GM18867 (cell line): ENCODE data around the gene AURKAIP1.

Source experiments
- ATAC-seq: cut with Tn5 transposase; IDR thresholded peaks from one replicate; pipeline ENCODE4 v1.9.1; 2021; ENCODE audit warnings: mild to moderate bottlenecking, moderate library complexity; ENCODE audit not compliant: unreplicated experiment

AURKAIP1 gene

DNA sequence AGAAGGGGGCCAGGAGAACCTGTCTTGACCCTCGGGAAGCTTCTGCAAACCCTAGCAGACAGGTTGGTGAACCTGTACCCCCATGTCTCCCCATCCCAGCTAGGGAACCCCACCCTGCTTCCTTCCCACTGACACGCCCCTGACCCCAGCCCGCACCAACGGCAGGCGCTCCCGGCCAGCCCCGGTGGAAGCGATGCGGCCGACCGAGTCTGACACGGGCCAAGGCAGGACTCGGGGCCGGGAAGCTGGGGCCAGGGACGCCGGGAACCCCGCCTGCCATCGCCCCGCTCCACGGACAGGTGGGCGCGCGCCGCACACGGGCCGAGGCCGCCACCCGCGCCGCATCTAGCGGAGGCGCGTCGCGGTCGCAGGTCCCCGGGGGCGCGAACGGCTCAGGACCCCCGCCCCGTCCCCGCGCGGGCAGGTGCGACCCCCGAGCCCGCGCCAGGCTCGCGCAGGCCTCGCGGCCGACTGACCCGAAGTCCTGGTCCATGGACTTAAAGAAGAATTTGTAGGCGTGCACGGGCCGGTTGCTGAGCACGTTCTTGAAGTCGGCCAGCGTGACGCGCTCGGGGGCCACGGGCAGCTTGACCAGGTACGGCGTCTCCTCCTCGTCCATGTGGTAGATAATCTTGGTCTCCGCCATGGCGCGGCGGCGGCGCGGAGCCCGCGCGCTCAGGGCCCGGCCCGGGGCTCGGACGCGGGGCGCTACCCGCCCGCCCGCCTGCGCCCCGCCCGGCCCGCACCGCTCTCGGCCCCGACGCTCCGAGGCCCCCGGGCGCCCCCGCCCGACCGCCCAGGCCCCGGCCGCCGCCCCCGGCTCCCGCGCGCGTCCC, 26.4 kb downstream of the AURKAIP1 start:
- peak; percentile 4 for ATAC-seq

DNA sequence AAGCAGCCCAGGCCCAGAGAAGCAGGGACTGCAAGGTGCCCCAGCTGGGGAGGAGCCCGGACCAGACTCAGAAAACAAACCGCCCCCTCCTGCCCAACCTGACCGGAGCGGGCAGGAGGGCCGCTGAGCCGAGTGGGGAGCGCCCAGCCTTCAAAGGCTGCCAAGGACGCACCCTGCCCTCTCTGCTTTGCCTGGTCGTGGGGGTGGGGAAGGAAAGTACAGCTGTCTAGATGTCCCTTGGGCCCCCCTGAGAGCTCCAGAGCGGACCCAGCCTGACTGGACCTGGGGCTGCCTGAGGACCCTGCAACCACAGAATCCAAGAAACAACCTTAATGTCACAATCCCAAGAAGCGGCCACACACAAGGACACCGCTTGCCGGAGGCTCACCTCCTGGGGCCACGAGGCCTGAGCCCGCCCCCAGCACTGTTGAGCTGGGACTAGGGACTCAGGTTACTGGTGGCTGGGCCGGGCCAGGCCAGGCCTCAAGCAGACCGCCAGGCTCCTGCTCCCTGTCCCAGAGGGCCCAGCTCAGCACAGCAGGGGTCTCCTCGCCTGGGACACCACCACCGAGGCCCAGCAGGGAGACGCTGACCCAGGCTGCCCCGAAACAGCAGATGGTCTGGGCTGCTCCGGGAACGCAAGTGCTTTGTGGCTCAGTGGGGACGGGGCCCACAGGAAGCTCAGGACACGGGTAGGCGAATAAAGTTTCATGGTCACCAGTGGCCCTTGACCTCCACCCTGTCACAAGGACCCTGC, 27.2 kb downstream of the AURKAIP1 start:
- no peak for ATAC-seq

DNA sequence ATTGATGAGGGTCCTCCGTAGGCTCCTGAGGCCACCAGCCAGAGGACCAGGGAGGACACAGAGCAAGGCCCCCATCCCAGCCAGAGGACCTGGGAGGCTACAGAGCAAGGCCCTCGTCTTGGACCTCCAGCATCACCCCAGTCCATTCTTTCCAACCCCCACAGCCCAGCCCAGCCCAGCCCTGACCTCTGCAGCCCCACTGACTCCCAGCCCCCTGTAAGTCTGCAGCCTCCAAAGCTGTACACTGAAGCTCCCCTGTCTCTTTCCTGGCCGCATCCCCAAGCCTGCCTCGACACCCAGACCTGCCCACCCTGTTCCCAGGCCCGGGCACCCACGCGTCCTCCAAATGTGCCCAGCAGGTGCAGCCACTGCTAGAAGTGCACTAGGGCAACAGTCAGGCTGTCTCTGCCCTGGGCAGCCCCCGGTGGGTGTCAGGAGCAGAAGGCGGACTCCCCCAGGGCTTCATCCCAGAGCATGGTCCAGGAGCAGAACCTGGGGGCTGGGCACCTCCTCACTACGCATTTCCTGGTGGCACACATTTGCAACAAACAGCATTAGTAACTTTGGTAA, 27.9 kb downstream of the AURKAIP1 start:
- no peak for ATAC-seq

DNA sequence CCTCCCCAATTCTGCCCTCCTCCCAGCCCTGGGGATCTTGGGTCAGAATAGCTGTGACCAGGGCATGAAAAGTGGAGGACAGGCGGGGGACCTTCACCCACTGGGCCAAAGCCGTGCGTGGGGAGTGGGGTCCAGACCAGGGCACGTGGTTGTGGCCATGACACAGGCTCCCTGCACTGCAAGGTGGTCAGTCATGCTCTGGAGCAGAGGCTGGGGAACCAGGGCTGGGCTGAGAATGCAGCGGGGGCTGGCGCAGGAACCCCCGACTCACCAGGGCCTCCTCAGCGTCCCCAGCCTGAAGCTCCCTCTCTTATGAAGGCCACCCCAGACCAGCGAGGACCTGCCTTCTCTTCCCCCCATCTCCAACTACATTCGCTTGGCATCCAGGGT, 28.5 kb downstream of the AURKAIP1 start:
- no peak for ATAC-seq

DNA sequence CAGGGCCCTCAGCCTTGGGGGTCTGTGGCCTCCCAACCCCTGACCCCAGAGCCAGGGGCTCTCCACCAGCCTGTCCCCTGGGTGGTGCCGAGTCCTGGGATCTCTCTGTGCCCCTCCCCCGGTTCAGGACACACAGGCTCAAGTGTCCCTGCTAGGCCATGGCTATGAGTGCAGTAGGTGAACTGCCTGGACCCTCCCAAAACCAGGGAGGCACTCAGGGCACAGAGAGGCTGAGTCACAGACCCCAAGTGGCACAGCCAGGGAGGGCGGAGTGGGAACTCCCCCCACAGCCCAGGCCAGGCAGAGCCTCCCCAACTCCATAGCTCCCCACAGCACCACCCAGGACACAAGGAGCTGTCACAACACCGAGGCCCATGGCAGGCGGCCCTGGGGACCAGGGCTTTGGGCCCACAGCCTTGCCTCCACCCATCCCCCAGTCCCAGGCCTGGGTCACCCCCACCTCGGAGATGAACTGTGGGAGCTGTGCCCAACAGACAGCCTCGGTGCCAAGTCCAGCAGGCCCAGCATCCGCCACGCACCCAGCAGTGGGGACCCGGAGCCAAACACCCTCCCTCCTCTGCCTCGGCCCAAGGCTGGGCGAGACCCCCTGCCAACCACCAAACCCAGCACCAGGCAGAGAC, 29.0 kb downstream of the AURKAIP1 start:
- ATAC-seq = no peak

DNA sequence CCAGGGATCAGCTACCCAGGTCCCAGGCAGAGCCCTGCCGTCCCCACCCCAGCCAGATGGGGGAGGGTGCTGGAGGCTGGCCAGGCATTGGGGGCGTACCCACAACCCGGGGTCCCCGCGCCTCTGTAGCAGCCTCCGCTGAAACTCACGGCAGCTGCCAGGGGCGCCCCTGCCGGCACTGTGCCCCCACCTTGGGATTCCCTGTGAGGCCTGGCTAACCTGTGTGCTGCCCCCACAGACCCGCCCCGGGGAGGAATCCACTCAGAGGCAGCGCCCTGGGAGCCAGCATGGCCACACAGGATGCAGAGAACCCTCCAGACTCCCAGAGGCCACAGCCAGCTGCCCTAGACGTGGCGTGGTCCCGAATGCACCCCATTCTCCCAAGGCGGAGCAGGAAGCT, 29.6 kb downstream of the AURKAIP1 start:
- no peak for ATAC-seq

DNA sequence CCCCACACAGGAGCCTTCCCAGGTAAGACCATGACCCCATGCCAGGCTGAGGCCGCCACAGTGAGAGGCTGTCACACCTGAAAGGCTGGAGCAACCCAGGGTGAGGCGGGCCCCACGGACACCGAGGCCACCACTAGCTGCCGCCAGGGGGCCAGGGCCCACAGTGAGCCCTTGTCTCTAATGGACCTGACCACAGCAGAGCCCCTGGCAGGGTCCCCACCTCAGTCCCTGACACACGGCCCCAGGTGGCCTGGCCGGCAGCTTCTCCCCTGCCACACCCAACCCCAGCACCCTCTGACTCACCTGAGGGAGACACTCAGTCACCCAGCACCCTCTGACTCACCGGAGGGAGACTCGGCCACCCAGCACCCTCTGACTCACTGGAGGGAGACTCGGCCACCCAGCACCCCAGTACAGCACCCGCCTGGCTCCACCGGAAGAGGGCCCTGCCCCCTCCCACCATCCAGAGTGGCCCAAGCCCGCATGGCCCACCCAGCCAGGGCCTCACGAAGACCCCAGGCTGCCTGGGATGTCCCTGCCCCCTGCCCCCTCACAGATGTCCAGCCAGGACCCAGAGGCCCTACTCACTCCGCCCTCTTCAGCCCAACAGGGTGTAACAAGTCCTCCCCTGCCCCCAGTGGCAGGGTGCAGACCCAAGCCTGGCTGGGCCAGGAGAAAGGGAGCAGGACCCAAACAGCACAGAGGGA, 30.2 kb downstream of the AURKAIP1 start:
- ATAC-seq = no peak

DNA sequence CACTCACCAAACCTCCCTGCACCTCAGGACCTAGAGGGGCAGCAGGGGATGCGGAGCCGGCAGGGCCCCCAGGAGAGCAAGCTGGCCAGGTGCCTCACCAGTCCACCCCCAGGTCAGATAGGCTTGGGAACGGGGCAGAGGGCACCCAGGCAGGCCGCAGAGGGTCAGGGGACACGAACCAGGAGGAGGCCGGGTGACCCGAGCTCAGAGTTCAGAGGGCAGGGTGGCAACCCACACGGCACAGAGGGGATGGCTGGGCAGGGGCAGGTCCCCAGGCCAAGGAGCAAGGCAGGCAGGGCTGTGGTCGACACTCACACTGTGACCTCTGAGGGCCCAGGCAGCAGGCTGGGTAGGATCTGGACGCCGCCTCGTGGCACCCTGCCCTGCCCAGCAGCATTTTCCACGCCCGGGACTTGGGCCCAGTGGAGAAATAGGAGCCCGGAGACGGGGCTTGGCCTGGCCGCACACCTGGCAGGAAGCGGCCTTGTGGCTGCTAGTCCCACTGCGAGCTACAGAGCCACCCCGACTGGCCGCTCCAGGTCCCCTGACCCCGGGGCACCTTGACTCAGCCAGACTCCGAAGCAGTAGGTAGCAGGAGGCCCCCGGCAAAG, 31.1 kb downstream of the AURKAIP1 start:
- ATAC-seq = no peak

DNA sequence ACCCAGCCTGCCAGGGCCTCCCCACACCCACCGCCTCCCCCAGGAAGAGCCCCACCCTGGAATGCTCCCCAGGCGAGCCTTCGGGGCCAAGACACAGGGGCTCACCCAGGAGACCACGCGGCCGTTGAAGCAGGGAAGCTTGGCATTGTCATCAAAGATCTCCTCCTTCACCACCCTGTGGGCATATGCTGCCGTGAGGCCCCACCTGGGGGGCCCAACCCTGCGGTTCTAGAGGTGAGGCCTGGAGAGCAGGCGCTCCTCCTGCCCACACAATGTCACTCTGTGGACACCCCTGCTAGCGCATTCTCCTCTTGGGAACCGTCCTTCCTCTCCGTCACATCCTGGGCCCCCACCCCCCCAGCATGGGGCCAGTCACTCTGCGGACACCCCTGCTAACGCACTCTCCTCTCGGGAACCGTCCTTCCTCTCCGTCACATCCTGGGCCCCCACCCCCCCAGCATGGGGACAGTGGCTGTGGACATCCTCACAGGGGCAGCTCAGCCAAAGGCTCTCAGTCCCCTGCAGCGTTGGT, 32.4 kb downstream of the AURKAIP1 start:
- ATAC-seq = no peak

DNA sequence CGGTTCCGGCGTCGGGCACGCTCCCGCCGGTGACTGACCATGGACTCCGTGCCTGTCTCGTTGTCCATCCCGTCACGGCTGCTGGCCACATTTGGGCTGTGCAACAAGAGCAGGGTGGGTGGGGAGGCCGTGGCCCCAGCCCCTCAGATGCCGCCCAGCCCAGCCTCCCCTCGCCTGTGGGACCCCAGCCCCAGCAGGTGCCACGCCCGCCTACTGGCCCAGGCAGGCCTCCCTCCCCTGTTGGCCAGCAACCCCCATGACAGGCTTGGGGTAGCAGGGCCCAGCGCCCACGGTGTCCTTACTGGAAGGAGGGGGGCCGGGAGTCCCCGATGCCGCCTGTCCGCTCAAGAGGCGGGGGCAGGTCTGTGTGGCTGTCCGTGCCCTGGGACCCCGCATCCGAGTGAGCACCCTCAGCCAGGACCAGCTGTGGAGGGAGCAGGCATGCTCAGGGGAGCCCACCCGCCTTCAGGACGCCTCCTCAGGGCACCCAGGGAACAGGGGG, 32.9 kb downstream of the AURKAIP1 start:
- no peak for ATAC-seq

DNA sequence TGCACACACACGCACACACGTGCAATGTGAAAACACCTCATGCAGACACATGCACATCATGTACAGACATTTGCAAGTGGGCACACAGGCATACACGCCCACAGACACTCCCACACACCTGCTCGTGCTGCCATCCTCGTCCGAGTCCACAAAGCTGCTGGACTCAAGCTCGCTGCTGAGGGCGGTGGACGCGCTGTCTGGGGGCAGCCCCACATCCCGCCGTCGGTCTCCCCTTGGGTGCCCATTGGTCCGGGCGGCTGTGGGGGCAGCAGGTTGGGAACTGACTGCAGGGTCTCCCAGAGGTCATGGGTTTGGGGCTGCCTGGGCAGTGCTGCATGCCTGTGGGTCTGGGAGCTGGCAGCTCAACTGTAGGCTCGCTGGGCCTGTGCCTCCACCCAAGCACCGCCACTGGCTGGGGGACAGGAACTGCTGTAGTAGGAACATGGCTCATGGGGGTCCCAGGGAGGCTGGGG, 33.4 kb downstream of the AURKAIP1 start:
- no peak for ATAC-seq

DNA sequence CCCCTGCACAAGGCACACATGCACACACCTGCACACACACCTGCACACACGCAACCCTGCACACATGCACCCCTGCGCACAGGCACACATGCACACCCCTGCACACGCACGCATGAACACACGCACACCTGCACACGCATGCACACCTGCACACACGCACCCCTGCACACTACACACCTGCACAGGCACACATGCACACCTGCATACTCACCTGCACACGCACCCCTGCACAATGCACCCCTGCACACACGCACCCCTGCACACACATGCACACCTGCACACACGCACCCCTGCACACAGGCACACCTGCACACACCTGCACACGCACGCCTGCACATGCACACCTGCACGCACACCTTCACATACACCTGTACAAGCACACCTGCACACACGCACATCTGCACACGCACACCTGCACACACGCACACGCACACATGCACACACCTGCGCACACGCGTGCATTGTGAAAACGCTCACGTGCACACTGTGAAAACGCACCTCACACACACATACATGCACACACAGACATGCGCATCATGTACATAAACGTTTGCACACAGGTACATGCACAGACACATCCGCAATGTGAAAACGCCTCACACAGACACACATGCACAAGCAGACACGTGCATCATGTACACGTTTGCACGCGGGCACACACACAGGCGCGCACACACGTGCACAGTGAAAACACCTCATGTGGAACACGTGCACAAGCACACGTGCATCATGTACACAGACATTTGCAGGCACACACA, 34.0 kb downstream of the AURKAIP1 start:
- no peak for ATAC-seq

DNA sequence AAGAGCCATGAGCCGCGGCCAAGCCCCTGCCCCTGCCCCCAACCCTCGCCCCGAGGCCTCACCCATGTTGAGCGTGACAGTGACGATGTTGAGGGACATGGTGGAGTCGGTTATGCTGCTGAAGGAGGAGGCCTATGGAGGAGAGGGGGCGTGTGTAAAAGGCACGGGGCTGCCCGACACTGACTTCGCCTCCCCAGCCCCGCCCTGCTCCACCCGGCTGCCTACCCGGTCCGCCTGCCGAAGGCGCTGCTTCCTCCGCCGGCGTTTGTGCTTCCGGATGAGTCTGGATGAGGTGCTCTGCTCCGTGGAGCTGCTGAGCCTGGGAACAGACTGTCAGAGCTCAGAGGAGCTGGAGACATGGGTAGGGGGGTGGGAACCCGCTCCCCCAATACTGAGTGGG, 34.8 kb downstream of the AURKAIP1 start:
- no peak for ATAC-seq

DNA sequence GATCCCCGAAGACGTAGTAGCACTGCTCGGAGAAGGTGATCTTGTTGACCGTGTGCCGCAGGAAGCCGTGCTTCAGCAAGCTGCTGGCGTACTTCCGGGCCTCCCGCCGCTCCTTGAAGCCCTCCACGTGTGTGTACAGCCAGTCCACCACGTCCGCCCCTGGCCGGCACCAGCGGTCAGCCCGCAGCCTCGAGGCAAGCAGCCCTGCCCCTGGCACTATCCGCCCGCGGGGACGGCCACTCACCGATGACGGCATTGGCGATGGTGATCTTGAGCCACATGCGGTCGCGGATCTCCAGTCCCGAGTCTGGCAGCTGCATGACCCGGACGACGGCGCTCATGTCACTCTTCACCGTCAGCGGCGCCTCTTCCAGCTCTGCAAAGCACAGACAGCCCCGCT, 36.7 kb downstream of the AURKAIP1 start:
- no peak for ATAC-seq

DNA sequence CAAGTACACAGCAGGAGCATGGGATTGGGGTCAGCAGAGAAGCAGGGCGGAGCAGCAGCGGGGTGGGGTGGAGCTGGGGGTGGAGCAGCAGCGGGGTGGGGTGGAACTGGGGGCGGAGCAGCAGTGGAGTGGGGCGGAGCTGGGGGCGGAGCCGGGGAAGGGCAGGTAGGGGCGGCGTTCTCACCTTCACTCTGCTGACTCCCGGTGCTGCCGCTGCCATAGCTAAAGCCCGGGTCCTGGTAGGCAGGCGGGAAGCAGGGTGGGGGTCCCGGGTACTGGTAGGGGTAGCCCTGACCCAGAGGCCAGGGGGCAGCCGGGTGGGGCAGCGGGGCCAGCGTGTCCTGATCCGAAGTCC, 37.2 kb downstream of the AURKAIP1 start:
- no peak for ATAC-seq

DNA sequence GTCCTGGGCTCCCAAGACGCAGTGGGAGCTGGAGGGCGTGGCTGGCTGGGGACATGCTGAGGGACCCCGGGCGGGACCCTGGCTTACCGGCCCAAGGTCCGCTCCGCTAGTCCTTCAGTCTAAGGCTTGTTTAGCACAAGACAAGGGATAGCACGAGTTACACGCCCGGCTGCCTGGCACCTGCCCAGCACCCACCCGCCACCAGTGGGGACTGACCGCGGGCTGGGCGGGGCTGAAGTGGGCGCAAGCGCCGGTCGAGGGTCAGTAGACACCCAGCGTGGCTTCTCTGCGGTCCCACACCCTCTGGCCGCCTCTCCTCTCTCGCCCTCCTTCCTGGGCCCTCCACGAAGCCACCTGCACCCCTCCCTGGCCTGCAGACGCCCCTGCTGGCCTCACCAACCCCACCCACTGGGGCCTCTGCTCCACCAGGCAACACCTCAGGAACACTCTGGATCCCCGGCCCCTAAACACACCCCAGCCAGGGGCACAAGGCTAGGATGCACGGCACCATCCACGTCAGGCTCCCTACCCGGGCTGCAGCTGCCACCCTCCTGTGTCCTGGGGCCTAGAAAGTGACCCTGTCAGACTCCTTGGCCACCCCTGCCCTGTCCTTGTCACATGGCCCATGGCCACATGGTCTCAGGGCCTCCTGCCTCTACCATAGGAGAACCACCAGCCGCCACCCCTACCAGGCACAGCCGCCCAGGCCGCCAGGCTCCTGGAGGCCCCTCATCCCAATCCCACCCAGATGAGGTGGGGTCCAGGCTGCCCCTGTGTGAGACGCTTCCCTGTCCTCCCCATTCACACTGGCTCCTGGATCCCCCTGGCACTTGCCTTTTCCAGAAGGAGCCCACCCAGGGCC, 37.8 kb downstream of the AURKAIP1 start:
- no peak for ATAC-seq

DNA sequence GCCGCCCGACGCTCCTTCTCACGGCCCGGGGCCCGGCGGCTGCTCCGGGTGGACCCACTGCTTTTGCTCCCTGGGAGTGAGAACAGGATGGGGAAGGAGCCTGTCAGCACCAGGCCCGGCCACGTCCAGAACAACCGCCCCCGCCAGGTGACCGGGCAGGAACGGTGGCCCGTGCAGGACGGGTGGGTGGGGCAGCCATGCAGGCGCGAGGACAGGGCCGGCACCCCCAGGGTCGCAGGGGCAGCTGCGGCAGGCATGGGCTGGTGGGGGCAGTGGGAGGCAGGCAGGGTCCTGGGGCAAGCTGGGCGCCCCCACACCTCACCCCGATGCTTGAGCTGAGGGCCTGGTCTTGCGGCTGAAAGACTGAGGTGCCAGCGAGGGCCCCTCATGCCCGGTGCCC, 38.6 kb downstream of the AURKAIP1 start:
- no peak for ATAC-seq

DNA sequence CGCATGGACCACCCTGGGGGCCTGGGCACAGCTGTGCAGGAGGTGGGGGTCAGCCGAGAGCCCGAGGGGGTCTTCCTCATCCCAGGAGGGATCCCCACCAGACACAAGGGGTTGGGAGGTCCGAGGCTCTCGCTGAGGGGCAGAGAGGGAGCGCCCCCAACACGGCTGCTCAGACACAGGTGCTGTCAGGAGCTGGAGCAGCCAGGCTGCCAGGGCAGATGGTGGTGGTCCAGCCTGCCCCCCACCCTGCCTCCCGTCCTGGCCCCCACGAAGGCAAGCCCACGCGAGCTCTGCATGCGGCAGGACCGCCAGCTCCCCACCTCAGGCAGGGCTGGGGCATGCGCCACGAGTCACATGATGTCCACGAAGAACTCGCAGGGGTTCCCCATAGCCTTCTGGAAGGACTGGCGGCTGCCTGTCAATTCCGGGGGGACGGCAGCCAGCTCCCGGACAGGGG, 39.2 kb downstream of the AURKAIP1 start:
- ATAC-seq = no peak
